A673 (cell line): ENCODE data around the gene HECTD4. TPM values are rescaled to one million over a fixed set of nuclear protein-coding genes. Genes with fewer than 3 reads are reported as not detected.

Experiments used
- BruUV-seq: library from RNA; stranded (reverse); fragments of 400-500 nt; replicated peaks from 2 replicates; lab custom pipeline; 2021; lab: Mats Ljungman, UMichigan
- CTCF ChIA-PET: fragments of 300-600 bp; sonication (Branson Sonifier 250); formaldehyde crosslinking; loops from one replicate; lab custom pipeline; 2022; ENCODE audit warnings: antibody characterized with exemption; lab: Charles Lee
- POLR2A ChIA-PET: fragments of 300-600 bp; sonication (Branson Sonifier 250); formaldehyde crosslinking; loops from one replicate; lab custom pipeline; 2022; ENCODE audit warnings: antibody characterized with exemption; ENCODE audit not compliant: low non-redundant PET; lab: Charles Lee
- DNase-seq: peaks from one replicate; pipeline ENCODE4 v3.0.0-alpha.2; 2015; ENCODE audit warnings: low spot score
- H3K27ac ChIP-seq: fragments of 200-600 bp; sonication (generic); 2 replicates; pipeline ENCODE4 v1.5.1; 2016; ENCODE audit warnings: mixed run types, low read depth, mild to moderate bottlenecking, mixed read lengths, antibody characterized with exemption, low read length; ENCODE audit not compliant: poor library complexity, severe bottlenecking
- H3K27me3 ChIP-seq: fragments of 200-600 bp; sonication (generic); replicated peaks from 2 replicates; pipeline ENCODE4 v1.6.1; 2017; ENCODE audit warnings: mixed run types, low read depth, mild to moderate bottlenecking, mixed read lengths, antibody characterized with exemption, low read length; ENCODE audit not compliant: insufficient read depth, poor library complexity
- H3K36me3 ChIP-seq: fragments of 200-600 bp; sonication (generic); 2 replicates; pipeline ENCODE4 v1.6.1; 2016; ENCODE audit warnings: mixed run types, mild to moderate bottlenecking, mixed read lengths, antibody characterized with exemption, low read length; ENCODE audit not compliant: insufficient read depth, poor library complexity, severe bottlenecking
- H3K4me1 ChIP-seq: fragments of 200-600 bp; sonication (generic); 2 replicates; pipeline ENCODE4 v1.6.1; 2017; ENCODE audit warnings: mixed run types, mild to moderate bottlenecking, mixed read lengths, antibody characterized with exemption, low read length; ENCODE audit not compliant: insufficient read depth, poor library complexity, severe bottlenecking
- H3K4me3 ChIP-seq: fragments of 200-600 bp; sonication (generic); 2 replicates; pipeline ENCODE4 v1.5.1; 2016; ENCODE audit warnings: low read depth, mixed run types, mild to moderate bottlenecking, mixed read lengths, low read length; ENCODE audit not compliant: poor library complexity, severe bottlenecking
- H3K9me3 ChIP-seq: fragments of 200-600 bp; sonication (generic); 2 replicates; pipeline ENCODE4 v1.6.1; 2016; ENCODE audit warnings: mixed run types, low read depth, mild to moderate bottlenecking, mixed read lengths, antibody characterized with exemption, low read length; ENCODE audit not compliant: poor library complexity, severe bottlenecking
- CTCF ChIP-seq: fragments of 300-800, 200-600 bp; sonication (generic); conservative IDR thresholded peaks from 2 replicates; pipeline ENCODE4 v1.5.1; 2017; ENCODE audit warnings: low read depth, mild to moderate bottlenecking, antibody characterized with exemption, low read length, moderate library complexity, mixed read lengths
- EZH2 ChIP-seq: fragments of 200-600 bp; sonication (generic); IDR thresholded peaks from 2 replicates; pipeline ENCODE4 v1.6.1; 2017; ENCODE audit warnings: borderline replicate concordance, low read depth, mild to moderate bottlenecking, mixed read lengths, antibody characterized with exemption, low read length; ENCODE audit not compliant: poor library complexity, severe bottlenecking
- intact Hi-C: fragments of 100-400 bp; cut with micrococcal nuclease; formaldehyde crosslinking; loops from one replicate; pipeline ENCODE4 v1.10.0; 2022; ENCODE audit not compliant: unreplicated experiment
- total RNA-seq: library from RNA; stranded (reverse); gene quantifications from 2 replicates; pipeline ENCODE4 v1.2.3, GENCODE V29; 2021

The HECTD4 gene
- total RNA-seq, 1 experiment from 2014 or later: 52.1 TPM

DNA sequence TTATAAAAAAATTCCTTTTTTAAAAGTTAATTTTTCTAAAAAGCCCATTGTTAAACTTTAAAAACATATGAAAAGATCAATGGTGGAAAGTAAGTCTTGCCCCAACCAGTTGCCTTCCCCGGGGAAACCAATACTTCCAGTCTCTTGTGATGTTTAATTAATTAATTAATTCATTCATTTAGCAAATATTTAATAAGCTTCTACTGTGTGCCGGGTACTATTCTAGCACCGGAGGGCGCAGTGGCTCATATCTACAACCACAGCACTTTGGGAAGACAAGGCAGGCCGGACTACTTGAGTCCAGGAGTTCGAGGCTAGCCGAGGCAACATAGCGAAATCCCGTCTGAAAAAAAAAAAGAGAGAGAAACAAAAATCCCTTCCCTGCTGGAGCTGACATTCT lies 87.4 kb downstream of the HECTD4 start:
- Histone ChIP-seq H3K27ac (no peak overlapping the region), H3K4me3 (no peak overlapping the region), H3K36me3 (no peaks in the 10 kb centered on the region), H3K9me3 (no peaks in the 10 kb centered on the region), H3K27me3 (no peaks in the 10 kb centered on the region), H3K4me1 (no peaks in the 10 kb centered on the region)
- no TSS peak for BruUV-seq
- intact Hi-C loops: loop anchor here (10.0 kb wide), 1 partner anchor 90 kb away; the partner anchor contains the start of gene HECTD4
- POLR2A ChIA-PET: no interaction called here
- TF ChIP-seq CTCF (peak; percentile 44), EZH2 (no peak)
- peak; percentile 32 for DNase-seq
- CTCF ChIA-PET: interaction anchor here (0.7 kb wide), 1 partner anchor 121 kb away, joined by 3 read pairs; no protein-coding TSS in a partner anchor

DNA sequence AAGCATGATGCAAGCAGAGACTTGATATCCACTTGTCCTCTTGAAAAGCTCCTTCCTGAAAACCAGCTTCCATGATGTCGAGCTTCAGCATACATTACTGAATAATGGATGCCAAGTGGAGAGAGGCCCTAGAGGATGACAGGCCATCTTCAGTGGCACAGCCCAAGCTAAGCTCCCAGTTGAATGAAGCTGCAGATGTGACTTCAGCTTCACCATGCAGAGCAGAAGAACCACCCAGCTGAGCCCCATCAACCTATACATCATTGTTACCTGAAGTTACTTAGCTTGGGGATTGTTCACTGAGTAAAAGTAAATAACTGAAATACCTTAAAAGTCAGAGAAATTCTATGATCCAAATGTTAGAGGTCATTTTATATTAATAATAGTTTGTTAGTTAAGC lies 93.6 kb downstream of the HECTD4 start:
- intact Hi-C loops: no loop called here
- no TSS peak for BruUV-seq
- POLR2A ChIA-PET: no interaction called here

GRCh38 chr12:112285600-112286401 lies 96.4 kb downstream of the HECTD4 start:
- Histone ChIP-seq H3K36me3 (no peaks in the 10 kb centered on the region), H3K27me3 (no peaks in the 10 kb centered on the region), H3K9me3 (peaks cover 7% of the 10 kb centered on the region), H3K4me1 (no peaks in the 10 kb centered on the region), H3K27ac (no peak overlapping the region), H3K4me3 (no peak overlapping the region)
- DNase-seq: no peak
- BruUV-seq: no TSS peak
- intact Hi-C loops: no loop called here
- POLR2A ChIA-PET: no interaction called here
- TF ChIP-seq CTCF: no peak
- no peak for TF ChIP-seq EZH2
- CTCF ChIA-PET: no interaction called here

More for the DNA sequence above, 93.6 kb downstream of the HECTD4 start:
- no peak for DNase-seq
- Histone ChIP-seq H3K27ac (no peak overlapping the region), H3K9me3 (peaks cover 7% of the 10 kb centered on the region), H3K36me3 (no peaks in the 10 kb centered on the region), H3K4me3 (no peak overlapping the region), H3K4me1 (no peaks in the 10 kb centered on the region), H3K27me3 (no peaks in the 10 kb centered on the region)
- TF ChIP-seq CTCF (no peak), EZH2 (no peak)
- CTCF ChIA-PET: no interaction called here
